Ecto neural progenitor cell (in vitro differentiated cells): ENCODE measurements around the gene KCNA5.
A peak's percentile ranks its signal among the peaks of the same experiment; 100 is the strongest.

Source experiments
- DNase-seq: peaks from one replicate; pipeline ENCODE4 v3.0.0-alpha.2; 2018; ENCODE audit warnings: low spot score

Gene KCNA5

GRCh38 chr12:5064913-5065490 is 21.3 kb downstream of the KCNA5 start:
- DNase-seq, result no peak

GRCh38 chr12:5066251-5066650 is 22.6 kb downstream of the KCNA5 start:
- no peak for DNase-seq

- no peak for DNase-seq
Measured at GRCh38 chr12:5068126-5068525, 24.4 kb downstream of the KCNA5 start.

GRCh38 chr12:5068619-5069018 is 24.9 kb downstream of the KCNA5 start:
- no peak for DNase-seq

- no peak for DNase-seq
Measured at GRCh38 chr12:5070090-5070489, 26.4 kb downstream of the KCNA5 start.

DNA sequence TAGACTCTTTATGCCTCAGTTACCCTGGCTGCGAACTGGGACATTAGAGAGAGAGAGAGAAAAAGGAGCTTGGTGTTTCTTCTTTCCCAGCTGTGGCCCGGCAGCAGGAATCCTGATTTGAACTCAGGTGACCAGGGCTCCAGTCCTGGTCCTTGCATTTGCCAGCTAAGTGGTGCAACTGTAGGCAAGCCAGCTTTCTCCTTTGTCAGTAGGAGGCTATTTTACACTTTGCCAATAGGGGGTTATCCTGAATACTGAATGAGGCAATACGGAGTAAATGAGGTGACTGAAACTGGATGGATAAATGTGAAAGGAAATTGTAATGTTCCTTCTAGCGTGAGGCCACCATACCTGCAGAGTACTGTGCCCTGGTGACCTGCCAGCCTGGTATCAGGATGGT is 27.8 kb downstream of the KCNA5 start:
- DNase-seq, result no peak

- peak; percentile 43 for DNase-seq
Measured at GRCh38 chr12:5072311-5072710, 28.6 kb downstream of the KCNA5 start.

DNA sequence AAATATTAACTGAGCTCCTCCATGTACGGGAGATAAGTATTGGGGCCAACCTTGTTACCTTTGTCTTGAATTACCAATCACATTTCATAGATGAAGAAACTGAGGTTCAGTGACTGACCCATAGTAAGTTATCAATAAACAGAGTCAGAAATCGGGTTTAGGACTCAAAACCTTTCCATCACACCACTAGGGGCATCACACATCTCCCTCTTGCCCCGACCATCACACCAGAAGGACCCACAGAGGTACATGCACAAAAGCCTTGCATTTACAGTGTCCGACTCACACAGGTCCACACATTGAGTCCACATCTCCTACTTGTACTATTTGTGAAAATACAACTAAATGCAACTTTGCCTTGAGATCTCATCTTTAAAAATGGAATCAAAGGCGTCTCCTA is 29.4 kb downstream of the KCNA5 start:
- no peak for DNase-seq

- no peak for DNase-seq
Measured at GRCh38 chr12:5073853-5074252, 30.2 kb downstream of the KCNA5 start.

- no peak for DNase-seq
Measured at GRCh38 chr12:5076761-5077160, 33.1 kb downstream of the KCNA5 start.

GRCh38 chr12:5078423-5078822 is 34.7 kb downstream of the KCNA5 start:
- no peak for DNase-seq

DNA sequence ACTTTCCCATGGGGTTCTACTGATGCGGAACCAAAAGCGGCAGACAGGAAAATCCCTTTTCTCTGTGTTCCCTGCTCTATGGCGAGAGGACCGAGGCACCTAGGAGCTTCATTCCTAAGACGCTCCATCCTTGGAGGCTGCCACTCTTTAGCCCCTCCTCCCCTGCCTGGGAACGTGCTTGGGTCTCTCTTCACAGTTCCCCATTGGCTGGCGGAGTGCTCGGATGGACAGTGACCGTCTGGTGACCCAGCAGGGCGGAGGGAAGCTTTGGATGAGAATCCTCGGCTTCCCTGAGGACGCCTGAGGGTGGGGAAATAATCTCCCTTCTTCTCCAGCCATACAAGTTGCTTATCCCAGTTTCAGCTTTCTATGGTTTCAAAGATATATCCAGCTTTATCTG is 37.3 kb downstream of the KCNA5 start:
- DNase-seq, result peak; percentile 78

GRCh38 chr12:5083955-5084849 is 40.5 kb downstream of the KCNA5 start:
- DNase-seq, result no peak

GRCh38 chr12:5085896-5086295 is 42.2 kb downstream of the KCNA5 start:
- no peak for DNase-seq

DNA sequence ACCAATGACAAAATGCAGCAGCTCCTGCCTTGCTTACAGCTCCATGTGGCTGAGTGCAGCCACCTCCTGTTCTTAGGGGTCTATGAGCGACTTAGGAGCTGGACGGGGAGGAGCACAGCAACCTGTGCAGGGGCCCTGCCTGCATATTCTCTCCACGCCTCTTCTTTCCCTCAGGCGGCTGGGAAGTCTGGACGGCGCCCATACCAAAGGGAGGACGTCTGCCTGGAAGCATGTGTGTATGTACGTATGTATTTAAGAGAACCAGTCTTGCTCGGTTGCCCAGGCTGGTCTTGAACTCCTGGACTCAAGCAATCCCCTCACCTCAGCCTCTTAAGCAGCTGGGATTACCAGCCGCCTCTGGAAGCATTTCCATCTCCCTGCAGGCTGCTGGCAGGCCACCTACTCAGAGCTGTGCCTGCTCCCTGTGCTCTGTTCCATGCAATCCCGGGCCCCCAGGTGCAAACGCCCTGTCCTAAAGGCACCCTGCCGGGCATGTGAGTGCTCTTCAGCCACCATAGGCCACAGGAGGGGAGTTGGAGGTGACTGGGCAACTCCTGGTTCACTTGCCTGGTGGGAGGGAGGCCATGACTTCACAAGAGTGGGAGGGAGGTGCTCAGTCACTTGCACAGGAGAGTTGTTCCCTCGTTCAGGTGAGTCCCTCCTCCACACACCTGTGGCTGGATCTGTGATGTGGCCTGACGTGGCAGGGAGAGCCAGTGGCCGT is 44.3 kb downstream of the KCNA5 start:
- DNase-seq, result peak; percentile 45

- peak; percentile 42 for DNase-seq
Measured at GRCh38 chr12:5088586-5089264, 45.0 kb downstream of the KCNA5 start.

DNA sequence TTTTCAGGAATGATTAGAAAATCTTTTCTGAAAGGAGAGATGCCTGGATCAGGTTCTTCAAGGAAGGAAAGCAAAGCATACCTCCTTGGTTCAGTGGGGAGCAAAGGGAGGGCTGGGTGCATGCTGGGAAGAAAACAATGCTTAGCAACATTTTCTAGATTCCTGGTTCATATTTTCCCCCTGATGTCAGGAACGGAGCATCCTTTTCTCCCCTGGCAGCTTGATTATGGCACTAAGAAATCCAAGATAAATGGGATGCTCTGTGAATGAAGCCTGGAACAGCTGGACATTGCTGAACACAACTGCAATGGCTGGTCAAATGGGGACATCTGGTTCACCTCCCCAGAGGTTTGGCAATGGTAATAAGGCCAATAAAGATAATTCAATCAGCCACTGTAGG is 50.9 kb downstream of the KCNA5 start:
- no peak for DNase-seq

DNA sequence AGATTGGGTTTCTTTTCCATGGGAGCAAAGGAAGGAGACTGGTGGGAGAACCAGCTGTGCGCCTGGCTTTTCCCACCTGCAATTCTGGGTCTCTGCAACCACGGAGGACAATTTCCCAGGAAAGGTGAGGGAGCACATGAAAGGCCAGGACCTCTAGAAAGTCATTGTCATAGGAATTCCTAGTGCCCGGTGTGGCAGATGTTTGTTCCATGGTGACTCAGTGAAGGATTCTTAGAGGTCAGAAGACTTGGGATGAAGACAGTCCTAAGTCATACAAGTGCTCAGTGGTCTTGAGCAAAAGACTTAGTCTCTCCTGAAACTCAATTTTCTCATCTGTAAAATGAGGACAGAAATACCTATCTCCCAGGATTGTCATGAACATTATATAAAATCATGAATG is 51.3 kb downstream of the KCNA5 start:
- DNase-seq, result no peak
